ENCODE data around the gene SYNGR2. TPM values are rescaled to one million over a fixed set of nuclear protein-coding genes. Genes with fewer than 3 reads are reported as not detected.

SYNGR2 gene
- total RNA-seq, 1 donor from 2014 or later, result 85.7 TPM

- Histone ChIP-seq H3K36me3 (ENCODE audit: control insufficient read depth, insufficient read depth, low read length) (no peaks in the 10 kb centered on the region), H3K4me3 (ENCODE audit: low read depth, low read length) (peak within 1 kb of the TSS; percentile 68), H3K27me3 (ENCODE audit: control insufficient read depth, insufficient read depth, low read length) (peaks cover 23% of the 10 kb centered on the region)
- DNase-seq (ENCODE audit: low read depth), result no peak
- TF ChIP-seq CTCF (IDR thresholded peaks at IDR 0.05; ENCODE audit: insufficient read depth, low read length, poor library complexity, severe bottlenecking), result no peak
Measured at GRCh38 chr17:78128551-78129350, 39.6 kb upstream of the SYNGR2 start, which contains the start of gene TMC6. Gene TMC6 (minus strand): TSS chr17:78128755. CDS start chr17:78126832, 1,923 bp downstream.

GRCh38 chr17:78129351-78130089 lies 38.9 kb upstream of the SYNGR2 start:
- no peak for DNase-seq (ENCODE audit: low read depth)
- no peaks in the 10 kb centered on the region for H3K36me3 ChIP-seq (ENCODE audit: control insufficient read depth, insufficient read depth, low read length)
- no peak overlapping the region for H3K4me3 ChIP-seq (ENCODE audit: low read depth, low read length)
- no peak for TF ChIP-seq CTCF (IDR thresholded peaks at IDR 0.05; ENCODE audit: insufficient read depth, low read length, poor library complexity, severe bottlenecking)
- peaks cover 24% of the 10 kb centered on the region for H3K27me3 ChIP-seq (ENCODE audit: control insufficient read depth, insufficient read depth, low read length)

GRCh38 chr17:78130090-78130436 lies 38.3 kb upstream of the SYNGR2 start:
- no peak for TF ChIP-seq CTCF (IDR thresholded peaks at IDR 0.05; ENCODE audit: insufficient read depth, low read length, poor library complexity, severe bottlenecking)
- H3K27me3 ChIP-seq (ENCODE audit: control insufficient read depth, insufficient read depth, low read length), result peaks cover 27% of the 10 kb centered on the region
- H3K36me3 ChIP-seq (ENCODE audit: control insufficient read depth, insufficient read depth, low read length), result no peaks in the 10 kb centered on the region
- DNase-seq (ENCODE audit: low read depth), result no peak
- no peak overlapping the region for H3K4me3 ChIP-seq (ENCODE audit: low read depth, low read length)

- no peak for TF ChIP-seq CTCF (IDR thresholded peaks at IDR 0.05; ENCODE audit: insufficient read depth, low read length, poor library complexity, severe bottlenecking)
- Histone ChIP-seq H3K4me3 (ENCODE audit: low read depth, low read length) (no peak within 1 kb of the TSS), H3K36me3 (ENCODE audit: control insufficient read depth, insufficient read depth, low read length) (no peaks in the 10 kb centered on the region), H3K27me3 (ENCODE audit: control insufficient read depth, insufficient read depth, low read length) (peaks cover 27% of the 10 kb centered on the region)
- no peak for DNase-seq (ENCODE audit: low read depth)
Measured at GRCh38 chr17:78130437-78131101, 37.8 kb upstream of the SYNGR2 start, which contains the start of gene TMC8. Gene TMC8 (plus strand): TSS chr17:78130771. CDS start chr17:78131589, 818 bp downstream.

GRCh38 chr17:78131172-78132083 lies 37.0 kb upstream of the SYNGR2 start:
- Histone ChIP-seq H3K36me3 (ENCODE audit: control insufficient read depth, insufficient read depth, low read length) (no peaks in the 10 kb centered on the region), H3K4me3 (ENCODE audit: low read depth, low read length) (peak overlapping the region; percentile 20), H3K27me3 (ENCODE audit: control insufficient read depth, insufficient read depth, low read length) (peaks cover 29% of the 10 kb centered on the region)
- TF ChIP-seq CTCF (IDR thresholded peaks at IDR 0.05; ENCODE audit: insufficient read depth, low read length, poor library complexity, severe bottlenecking), result no peak
- no peak for DNase-seq (ENCODE audit: low read depth)
